ENCODE data around the gene LRRC26.
"Not testable (repeated sequence)": the region's sequence is repeated elsewhere in the genome, so short reads cannot be mapped to it uniquely, and the experiment has no call there.

Gene LRRC26

DNA sequence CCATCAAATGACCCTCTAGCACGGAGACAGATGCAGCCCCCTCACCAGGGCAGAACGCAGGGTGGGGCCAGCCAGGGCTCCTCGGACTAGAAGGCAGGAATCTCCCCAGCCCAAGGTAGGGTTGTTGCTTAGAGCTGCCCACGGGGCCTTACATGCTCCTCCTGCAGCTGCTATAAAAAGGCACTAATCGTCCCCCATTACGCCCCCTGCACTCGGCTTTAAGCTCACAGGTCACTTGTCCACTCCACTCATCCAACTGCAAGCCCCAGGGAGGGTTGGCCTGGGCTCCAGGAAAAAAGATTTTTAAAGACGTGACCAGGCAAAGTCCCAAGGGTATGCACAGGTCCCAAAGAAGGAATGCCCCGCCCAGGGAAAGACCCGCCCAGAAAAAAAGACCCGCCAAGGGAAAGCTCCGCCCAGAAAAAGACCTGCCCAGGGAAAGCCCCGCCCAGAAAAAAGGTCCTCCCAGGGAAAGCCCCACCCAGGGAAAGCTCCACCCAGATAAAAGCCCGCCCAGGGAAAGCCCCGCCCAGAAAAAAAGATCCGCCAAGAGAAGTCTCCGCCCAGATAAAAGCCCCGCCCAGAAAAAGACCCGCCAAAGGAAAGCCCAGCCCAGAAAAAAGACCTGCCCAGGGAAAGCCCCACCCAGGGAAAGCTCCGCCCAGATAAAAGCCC is 19.8 kb downstream of the LRRC26 start:
- peak; percentile 62 for DNase-seq

DNA sequence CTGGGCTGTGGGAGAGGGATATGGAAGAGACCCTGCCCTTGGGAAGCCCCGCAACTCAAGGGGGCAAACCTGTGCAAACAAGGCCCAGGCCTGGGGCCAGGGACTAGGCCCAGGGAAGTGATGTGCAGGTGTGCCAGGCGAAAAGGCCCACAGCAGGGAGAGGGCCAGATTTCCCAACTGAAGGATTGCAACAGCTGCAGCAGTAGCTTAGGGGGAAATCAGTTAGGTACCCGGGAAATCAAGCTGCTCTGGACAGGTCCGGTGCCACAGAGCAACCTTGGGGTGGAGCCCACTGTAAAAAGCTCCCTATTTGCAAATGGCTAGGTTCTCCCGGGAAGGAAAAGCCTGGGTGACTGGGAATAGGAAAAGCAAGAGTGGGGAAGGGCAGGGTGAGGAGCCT is 20.5 kb downstream of the LRRC26 start:
- no peak for DNase-seq

GRCh38 chr9:137148661-137149060 is 21.2 kb downstream of the LRRC26 start:
- DNase-seq = no peak

DNA sequence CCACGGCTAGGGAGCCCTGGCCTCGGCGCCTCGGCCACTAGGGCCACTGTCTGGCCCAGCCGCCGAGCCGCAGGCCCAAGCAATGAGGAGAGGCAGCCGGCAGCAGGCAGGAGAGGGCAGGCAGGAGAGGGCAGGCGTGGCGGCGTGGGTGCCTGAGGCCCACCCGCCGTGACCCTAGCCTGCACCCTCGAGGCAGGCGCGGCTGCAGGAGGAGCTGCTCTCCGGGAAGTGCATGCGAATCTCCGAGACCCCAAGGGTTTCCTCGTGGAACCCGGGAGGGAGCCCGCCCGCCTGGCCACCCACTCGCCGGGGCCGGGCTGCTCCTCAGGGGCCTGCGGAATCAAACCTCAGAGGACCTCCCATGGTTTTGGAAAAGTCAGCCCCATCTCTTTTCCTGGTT is 21.6 kb downstream of the LRRC26 start:
- no peak for DNase-seq

GRCh38 chr9:137147793-137148160 is 22.1 kb downstream of the LRRC26 start:
- no peak for DNase-seq

DNA sequence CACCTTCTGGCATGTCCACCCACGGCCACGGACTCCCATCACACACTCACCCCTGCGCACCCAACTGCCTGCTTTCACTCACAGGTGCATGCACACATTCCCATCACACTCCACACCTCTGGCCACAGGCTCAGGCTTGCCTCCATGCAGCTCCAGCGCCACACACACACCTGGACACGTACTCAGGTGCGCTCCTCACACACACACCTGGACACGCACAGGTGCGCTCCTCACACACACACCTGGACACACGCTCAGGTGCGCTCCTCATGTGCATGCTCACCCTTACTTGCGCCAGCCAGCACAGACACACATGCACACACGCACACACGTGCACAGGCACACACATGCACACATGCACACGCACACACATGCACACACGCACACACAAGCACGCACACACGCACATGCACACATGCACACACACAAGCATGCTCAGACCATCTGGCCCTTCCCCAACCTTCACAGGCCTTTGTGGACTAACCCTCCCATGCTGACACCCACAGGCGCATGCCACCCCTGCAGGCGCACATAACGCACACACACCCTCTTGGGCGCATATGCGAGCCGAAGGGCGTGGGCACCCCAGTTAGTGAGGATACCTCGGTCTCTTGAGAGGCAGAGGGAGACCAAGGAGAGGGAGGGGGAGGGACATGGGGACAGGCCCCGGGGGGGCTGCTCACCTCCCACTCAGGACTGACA is 22.6 kb downstream of the LRRC26 start:
- DNase-seq = no peak

DNA sequence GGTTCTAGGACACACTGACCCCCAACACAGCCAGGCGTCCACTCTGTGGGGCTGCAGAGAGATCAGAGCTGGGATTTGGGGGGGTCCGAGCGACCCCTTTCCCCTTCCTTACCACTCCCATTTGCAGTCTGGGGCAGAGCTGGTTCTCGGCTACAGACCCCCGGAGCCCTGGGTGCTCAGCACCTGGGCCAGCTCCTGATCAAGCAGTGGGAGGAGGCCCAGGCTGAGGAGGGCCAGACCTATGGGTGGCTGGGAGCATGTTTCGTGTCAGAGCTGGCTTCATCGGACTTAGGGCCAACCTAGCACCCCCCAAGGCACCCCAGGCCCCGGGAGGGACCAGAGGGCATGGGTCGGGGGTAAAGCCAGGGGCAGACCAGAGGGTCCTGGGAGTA is 23.3 kb downstream of the LRRC26 start:
- DNase-seq = no peak

GRCh38 chr9:137145731-137146526 is 23.9 kb downstream of the LRRC26 start:
- DNase-seq = no peak

DNA sequence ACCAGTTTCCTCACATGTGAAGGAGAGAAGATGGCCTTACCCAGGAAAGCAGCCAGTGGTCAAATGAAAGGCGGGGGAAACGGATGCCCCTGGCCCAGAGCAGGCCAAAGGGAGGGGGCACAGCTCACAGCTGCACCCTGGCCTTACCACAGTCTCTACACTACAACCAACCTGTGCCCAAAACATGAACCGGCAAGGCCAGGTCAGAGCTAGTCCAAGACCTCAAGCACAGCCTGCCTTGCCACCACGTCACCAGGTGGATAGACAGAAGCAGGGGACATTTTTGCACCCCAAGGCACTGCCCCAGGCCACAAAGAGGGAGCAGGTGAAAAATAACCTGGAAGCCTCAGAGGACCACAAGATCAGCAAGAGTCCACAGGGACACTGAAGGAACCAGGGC is 26.4 kb downstream of the LRRC26 start:
- DNase-seq = no peak

- DNase-seq = no peak
Measured at GRCh38 chr9:137141976-137142936, 27.6 kb downstream of the LRRC26 start.

DNA sequence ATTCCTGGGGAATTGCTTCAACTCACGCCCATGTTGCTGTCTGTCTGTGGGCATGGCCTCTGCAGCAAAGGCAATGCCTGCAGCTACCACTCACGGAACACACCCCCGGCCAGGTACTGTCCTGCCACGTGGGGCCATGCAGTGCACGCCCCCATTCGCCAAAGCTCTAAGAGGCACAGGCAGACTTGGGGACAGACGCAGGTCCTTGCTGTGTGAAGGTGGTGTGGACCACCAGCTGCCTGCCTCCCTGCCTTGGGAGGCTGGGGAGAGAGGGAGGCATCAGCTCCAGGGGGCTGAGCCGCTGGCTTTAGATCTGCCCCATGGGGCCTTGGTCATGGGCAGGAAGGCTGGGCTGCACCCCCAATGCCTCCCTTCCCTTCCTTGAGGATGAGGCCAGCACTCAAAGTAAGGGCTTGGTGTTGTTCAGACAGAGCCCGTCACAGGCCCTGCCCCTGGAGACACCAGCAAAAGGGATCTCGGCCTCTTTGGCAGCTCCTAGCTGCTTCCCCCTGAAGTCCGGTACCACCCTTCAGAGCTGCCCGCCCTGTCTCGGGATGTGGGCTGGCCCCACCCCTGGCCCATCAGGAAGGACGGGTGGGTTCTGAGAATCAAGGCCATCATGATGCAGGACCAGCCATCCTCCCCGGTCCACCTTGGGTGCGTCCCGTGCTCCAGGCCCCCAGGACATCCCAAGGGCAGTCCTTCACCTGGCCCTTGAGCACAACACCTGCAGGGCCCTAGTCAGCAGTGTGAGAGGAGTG is 28.6 kb downstream of the LRRC26 start:
- DNase-seq = no peak

DNA sequence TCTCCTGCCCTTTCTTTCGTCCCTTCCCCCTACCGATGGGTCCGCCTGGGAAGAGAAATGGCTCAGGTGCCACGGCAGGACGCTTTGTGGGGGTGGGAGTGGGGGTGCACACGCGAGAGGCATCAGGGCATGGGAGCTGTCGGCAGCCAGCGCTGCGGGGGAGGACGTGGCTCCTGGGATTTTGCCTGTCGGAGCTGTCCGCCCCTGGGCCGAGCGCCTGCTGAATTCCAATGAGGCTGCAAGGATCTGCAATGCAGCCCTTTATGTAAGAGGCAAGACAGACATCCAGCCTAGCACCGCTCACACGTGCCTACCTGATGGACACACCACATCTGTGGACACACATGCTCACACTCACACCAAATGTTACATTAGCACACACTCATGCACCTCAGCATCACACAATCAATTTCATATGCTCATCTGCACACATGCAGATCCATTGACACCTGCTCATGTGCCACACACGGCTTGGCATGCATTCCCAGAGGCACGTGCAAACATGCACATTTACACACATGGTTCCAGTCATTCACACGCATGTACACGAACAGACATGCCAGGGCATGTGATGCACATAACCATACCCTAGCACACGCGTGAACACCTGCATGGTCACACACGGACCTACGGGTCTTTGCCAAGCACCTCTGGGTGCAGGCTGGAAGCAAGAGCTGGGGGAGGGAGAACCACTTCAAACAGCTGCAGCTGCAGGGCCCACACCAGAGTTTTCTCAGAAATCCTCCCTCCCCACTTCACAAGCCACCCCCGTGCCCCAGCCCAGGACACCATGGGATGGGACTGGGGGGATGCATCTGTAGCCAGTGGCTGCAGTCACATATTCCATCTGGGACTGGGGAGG is 29.5 kb downstream of the LRRC26 start:
- DNase-seq = no peak

DNA sequence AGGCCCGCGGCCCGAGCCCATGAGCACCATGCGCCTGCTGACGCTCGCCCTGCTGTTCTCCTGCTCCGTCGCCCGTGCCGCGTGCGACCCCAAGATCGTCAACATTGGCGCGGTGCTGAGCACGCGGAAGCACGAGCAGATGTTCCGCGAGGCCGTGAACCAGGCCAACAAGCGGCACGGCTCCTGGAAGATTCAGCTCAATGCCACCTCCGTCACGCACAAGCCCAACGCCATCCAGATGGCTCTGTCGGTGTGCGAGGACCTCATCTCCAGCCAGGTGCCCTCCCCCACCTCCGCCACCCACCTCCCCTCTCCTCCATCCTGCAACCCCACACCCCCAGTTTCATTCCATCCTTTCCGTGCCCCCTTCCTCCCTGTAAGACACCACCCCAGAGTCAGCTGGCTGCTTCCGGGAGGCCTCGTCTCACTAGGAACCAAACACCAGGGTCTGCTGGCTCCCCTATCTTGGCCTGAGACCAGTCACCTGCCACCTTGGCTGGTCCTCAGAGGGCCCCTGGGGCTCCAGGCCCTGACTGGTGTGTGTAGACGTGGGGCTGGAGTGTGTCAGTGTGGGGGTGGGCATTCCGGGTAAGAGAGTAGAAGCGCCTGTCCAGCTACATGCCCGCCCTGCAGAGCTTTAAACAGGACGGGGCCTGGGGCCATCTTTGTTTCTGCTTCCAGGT is 30.2 kb downstream of the LRRC26 start:
- no peak for DNase-seq

- DNase-seq = no peak
Measured at GRCh38 chr9:137138722-137139467, 31.0 kb downstream of the LRRC26 start, which contains the start of gene GRIN1. TSS of gene GRIN1 (plus strand) at chr9:137139154. CDS start at chr9:137139487, 333 bp downstream.

GRCh38 chr9:137138058-137138721 is 31.7 kb downstream of the LRRC26 start:
- DNase-seq = no peak

DNA sequence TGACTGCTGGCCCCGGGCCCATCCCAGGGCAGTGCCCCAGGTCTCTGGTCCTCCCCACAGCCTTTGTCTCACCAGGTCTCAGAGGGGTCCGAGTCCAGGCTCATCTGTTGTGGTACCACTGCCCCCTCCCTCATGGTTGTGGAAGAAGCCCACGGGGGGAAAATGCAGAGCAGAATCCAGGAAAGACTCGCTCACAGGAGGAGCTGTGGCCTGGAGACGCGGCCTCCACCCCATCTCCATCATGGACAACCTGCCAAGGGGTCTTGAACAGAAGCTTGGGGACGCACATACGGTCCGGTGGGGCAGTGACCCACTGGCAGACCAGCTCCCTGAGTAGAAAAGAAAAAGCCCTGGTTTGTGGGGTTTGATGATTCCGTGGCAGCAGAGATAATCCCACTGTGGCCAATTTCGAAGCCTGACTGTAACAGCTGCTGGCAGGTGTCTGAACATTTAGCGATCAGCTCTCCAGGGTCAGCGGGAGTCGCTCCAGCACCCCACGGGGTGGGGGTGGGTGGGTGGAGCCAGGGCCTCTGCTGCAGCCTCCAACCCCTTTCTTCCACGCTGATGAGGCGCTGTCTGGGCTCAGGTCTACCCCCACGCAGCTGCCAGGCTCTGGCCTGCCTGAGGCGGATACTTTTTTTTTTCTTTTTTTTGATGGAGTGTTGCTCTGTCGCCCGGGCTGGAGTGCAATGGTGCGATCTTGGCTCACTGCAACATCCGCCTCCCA is 32.8 kb downstream of the LRRC26 start:
- no peak for DNase-seq

DNA sequence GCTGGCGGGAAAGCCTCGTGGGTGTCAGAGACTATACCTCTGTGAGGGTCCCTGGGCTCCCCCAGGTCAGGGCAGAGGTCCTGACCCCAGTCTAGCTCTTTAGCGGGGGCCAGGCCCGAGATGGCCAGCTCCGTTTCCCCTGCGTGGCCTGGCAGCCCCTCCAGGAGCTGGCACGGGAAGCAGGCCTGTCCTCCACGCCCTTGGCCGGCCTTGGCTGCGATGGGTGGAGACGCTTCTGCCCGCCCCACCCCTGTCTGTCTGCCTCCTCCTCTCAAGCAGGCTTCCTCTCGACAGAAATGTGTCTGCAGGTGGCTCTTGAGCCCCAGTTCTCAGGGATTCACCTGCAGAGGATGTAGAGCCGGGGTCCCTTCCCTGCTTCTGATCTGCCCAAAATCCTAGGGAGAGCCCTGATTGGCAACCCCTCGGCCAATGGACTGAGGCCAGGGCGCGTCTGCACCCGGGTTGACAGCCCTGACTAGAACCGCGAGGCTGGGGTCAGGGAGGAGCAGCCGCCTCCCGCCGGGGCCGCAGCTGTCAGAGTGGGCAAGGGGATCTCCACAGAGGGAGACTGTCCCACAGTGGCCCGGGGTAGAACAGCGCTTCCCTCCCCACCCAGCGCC is 33.5 kb downstream of the LRRC26 start:
- DNase-seq = no peak

- DNase-seq = not testable (repeated sequence)
Measured at GRCh38 chr9:137135154-137135553, 34.7 kb downstream of the LRRC26 start.

All from DMS153 (cell line).